GM12891 (cell line): ENCODE data around the gene DTD2.
"Not testable (repeated sequence)": the region's sequence is repeated elsewhere in the genome, so short reads cannot be mapped to it uniquely, and the experiment has no call there.

Source experiments
- DNase-seq: peaks from one replicate; pipeline ENCODE4 v3.0.0; 2011; ENCODE audit warnings: low spot score; ENCODE audit not compliant: insufficient read length
- FAIRE-seq: peaks from 2 replicates; lab custom pipeline; 2011; peaks lifted over from hg19 to GRCh38; lab: Jason Lieb, UNC
- PAX5 ChIP-seq: IDR thresholded peaks from 2 replicates; pipeline ENCODE4 v1.6.1; 2011; ENCODE audit warnings: low read length, moderate library complexity, mild to moderate bottlenecking; ENCODE audit not compliant: insufficient read depth, severe bottlenecking
- POLR2A ChIP-seq: IDR thresholded peaks from 2 replicates; pipeline ENCODE4 v1.6.1; 2011; ENCODE audit warnings: low read depth, low read length, control low read depth
- POLR2AphosphoS5 ChIP-seq: IDR thresholded peaks from 2 replicates; pipeline ENCODE4 v1.6.1; 2011; ENCODE audit warnings: low read depth, low read length, control low read depth
- POU2F2 ChIP-seq: IDR thresholded peaks from 2 replicates; pipeline ENCODE4 v1.6.1; 2011; ENCODE audit warnings: low read depth, mild to moderate bottlenecking, control low read depth, low read length, moderate library complexity
- SPI1 ChIP-seq: IDR thresholded peaks from 2 replicates; pipeline ENCODE4 v1.6.1; 2011; ENCODE audit warnings: low read depth, low read length, control low read depth
- TAF1 ChIP-seq: IDR thresholded peaks from 2 replicates; pipeline ENCODE4 v1.6.1; 2011; ENCODE audit warnings: low read depth, low read length, control low read depth

Gene DTD2

DNA sequence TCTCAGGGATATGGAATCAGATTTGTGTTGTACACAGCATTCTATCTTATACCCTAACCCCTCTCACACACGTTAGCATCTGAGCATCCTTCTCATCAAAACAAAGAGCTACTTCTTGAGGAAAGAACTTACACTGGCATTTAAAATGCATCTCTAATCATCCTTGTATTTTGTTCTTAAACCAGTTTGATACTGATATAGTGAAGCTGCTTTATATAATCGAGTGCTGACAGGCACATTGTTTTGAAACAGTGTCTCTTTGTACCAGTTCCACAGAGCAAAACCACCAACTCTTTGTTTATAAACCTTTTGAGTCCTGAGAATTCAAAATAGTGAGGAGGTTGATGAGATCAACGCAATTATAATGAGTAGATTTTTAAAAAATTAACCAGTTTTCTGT is 21.7 kb upstream of the DTD2 start:
- TF ChIP-seq TAF1 = no peak
- TF ChIP-seq POLR2A = no peak
- TF ChIP-seq SPI1 = no peak
- TF ChIP-seq POU2F2 = no peak
- no peak for TF ChIP-seq PAX5
- no peak for TF ChIP-seq POLR2AphosphoS5
- DNase-seq = no peak
- no peak for FAIRE-seq

DNA sequence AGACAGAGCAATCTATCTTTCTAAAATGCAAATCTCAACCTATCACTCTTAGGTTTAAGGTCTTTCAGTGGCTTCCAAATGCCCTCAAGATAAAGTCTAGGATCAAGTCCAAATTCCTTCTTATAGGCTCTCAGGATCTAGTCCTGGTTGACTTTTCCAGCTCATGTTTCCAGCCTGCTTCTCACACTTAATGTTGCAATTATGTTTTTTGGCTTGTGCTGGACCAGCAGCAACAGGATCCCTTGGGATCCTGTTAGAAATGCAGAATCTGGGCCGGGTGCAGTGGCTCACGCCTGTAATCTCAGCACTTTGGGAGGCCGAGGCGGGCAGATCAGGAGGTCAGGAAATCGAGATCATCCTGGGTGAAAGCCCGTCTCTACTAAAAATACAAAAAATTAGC is 19.9 kb upstream of the DTD2 start:
- DNase-seq (no peak), FAIRE-seq (no peak)
- no peak for TF ChIP-seq POLR2A
- no peak for TF ChIP-seq POU2F2
- no peak for TF ChIP-seq SPI1
- no peak for TF ChIP-seq PAX5
- no peak for TF ChIP-seq TAF1
- no peak for TF ChIP-seq POLR2AphosphoS5

DNA sequence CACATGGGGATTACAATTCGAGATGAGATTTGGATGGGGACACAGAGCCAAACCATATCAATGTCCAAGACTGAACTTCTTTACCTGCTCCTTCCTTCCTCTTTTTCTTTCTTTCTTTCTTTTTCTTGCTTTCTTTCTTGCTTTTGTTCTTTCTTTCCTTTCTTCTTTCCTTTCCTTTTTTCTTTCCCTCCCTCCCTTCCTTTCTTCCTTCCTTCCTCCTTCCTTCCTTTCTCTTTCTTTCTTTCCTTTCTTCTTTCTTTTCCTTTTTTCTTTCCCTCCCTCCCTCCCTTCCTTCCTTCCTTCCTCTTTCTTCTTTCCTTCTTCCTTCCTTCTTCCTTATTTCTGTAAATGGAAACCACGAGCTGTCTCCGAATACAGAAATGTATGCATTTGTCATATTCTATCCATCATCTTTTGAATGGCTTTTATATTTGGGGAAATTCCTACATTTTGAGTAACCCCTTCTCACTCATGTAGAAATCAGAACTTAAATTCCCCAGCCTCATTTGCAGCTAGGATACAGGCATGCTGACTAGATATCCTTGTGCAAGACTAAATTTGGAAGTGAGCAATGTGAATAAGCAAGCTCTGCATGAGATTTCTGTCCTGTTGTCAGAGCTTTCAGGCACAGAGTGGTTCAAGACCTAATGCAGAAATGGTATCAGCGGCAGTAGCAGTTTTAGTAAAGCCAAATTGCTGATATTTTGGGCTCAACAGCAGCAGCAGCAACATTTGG is 19.0 kb upstream of the DTD2 start:
- FAIRE-seq = no peak
- no peak for TF ChIP-seq PAX5
- TF ChIP-seq SPI1 = no peak
- TF ChIP-seq POLR2AphosphoS5 = no peak
- TF ChIP-seq POLR2A = no peak
- no peak for TF ChIP-seq TAF1
- TF ChIP-seq POU2F2 = no peak
- DNase-seq = no peak

- DNase-seq (no peak), FAIRE-seq (no peak)
- TF ChIP-seq PAX5 (no peak), POU2F2 (no peak), SPI1 (no peak), POLR2AphosphoS5 (no peak), POLR2A (no peak), TAF1 (no peak)
These were observed 9.2 kb upstream of the DTD2 start for GRCh38 chr14:31466554-31466953.

- DNase-seq (no peak), FAIRE-seq (no peak)
- TF ChIP-seq POU2F2 = no peak
- TF ChIP-seq POLR2AphosphoS5 = no peak
- no peak for TF ChIP-seq POLR2A
- no peak for TF ChIP-seq SPI1
These were observed 7.8 kb upstream of the DTD2 start for GRCh38 chr14:31465111-31465510.

- not testable (repeated sequence) for FAIRE-seq, DNase-seq
These were observed 5.1 kb upstream of the DTD2 start for GRCh38 chr14:31462450-31462849.

GRCh38 chr14:31461545-31461944 is 4.2 kb upstream of the DTD2 start:
- FAIRE-seq (no peak), DNase-seq (no peak)
- TF ChIP-seq SPI1 (no peak), PAX5 (no peak), TAF1 (no peak), POLR2AphosphoS5 (no peak), POU2F2 (no peak), POLR2A (no peak)

DNA sequence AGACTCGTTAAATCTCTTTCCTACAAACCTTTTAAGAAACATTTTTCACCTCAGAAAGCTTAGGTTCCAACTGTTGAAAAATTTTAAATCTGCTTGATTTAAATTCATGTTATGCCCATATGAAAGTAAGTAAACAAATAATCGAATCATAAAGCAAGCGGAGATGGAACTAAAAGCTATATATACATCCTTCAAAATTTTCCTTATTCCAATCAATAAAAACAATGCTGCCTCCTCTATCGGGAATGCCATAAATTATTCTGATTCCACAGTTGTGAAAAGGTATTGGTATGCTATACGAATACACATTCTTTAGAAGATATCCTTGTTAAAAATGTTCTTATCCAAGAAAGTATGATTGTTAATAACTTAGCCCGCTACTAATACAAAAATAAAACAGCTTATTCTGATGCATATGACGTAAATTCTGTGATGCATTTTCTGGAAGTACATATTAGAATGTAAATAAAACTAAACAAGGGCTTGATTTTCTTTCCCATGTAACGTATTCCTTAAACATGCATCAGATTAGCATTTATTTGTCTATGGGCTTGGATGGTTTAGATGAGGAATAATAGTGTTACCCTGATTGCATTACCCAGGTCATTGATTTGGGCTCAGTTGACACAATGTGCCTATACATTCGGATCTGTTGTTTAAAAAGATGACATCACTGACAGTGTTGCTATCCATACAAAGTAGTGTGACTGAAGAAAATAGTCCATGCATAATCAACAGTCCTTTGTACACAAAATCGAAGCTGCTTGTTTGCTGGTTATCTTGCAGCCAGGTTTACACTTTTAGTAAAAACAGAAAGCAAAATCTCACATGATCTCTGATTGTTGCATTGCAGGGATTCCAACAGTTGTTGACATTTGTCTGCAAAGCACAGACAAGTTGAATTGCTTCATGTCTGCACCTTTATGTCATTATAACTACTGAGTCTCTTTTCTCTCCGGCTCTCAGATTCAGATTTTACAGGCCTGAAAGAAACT is 656 bp upstream of the DTD2 start:
- TF ChIP-seq POLR2AphosphoS5 (no peak), TAF1 (no peak), POLR2A (no peak), SPI1 (no peak), POU2F2 (no peak), PAX5 (no peak)
- peak; percentile 81 for FAIRE-seq

DNA sequence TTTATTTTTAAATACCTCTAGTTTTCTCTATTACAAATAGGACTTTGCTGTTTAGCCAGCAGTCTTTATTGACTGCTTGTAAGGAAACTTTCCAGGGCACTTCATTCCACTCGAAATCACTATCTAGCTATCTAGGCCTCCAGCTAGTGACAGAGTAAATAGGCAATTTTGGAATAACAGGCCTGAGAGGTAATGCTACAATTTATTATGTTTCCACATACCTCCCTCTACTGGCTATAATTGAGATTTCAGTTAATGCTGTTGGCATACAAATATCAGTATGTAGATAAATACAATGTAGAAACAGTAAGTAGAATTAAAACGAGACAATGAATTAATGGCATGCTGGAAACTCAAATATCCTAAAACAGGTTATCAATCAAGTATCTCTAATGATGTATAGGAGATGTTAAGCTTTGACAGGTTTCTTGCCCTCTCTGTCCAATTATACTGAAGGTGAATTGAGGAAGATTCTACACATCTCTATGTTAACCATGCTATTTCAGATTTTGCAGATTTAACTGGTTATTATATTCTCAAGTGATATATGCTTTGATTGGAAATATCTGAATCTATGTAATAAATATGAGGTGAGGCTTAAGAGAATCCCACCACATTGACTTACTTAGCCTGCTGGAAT is 7.2 kb downstream of the DTD2 start:
- TF ChIP-seq POU2F2 (no peak), POLR2A (no peak), PAX5 (no peak), TAF1 (no peak), SPI1 (no peak), POLR2AphosphoS5 (no peak)
- DNase-seq (no peak), FAIRE-seq (peak; percentile 41)

More for the DNA sequence above, 656 bp upstream of the DTD2 start:
- DNase-seq = no peak

GRCh38 chr14:31449136-31449535 is 8.2 kb downstream of the DTD2 start:
- DNase-seq = no peak
- FAIRE-seq = no peak
- TF ChIP-seq PAX5 = no peak
